Measurements from ENCODE around the gene BEGAIN. TPM values are rescaled to one million over a fixed set of nuclear protein-coding genes. Genes with fewer than 3 reads are reported as not detected.

BEGAIN gene
- total and polyA plus RNA-seq, 8 donors = 0.31 to 1.1 (median 0.83) TPM; not detected in 4

DNA sequence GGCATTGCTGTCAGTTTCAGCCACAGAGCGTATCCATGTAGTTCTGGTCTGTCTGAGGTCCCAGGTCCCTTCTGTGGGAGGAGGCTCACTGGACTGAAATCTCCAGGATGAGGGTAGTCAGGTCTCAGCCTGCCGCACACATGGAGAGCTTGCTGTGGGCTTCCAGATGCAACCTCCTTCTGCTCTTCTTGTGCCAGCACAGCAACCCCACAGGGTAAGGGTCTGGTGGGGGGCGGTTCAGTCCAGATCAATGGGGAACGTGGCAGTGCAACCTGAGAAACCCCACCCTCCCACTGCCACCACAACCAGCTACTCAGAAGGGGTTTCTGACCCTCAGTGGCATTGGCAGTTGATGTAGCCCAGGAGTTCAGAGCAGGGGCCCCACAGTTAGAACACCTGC lies 61.2 kb downstream of the BEGAIN start:
- Histone ChIP-seq H3K9me3 (no peaks in the 10 kb centered on the region), H3K4me3 (no peak overlapping the region), H3K4me1 (no peaks in the 10 kb centered on the region), H3K36me3 (peaks cover 15 to 53% (median 51%) of the 10 kb centered on the region in 4 donors), H3K27me3 (no peaks in the 10 kb centered on the region), H3K27ac (no peak overlapping the region)
- TF ChIP-seq EP300 (IDR thresholded peaks at IDR 0.05) (no peak), POLR2AphosphoS5 (IDR thresholded peaks at IDR 0.05) (no peak), POLR2A (IDR thresholded peaks at IDR 0.05) (no peak)
- TF ChIP-seq, protein P1, sequence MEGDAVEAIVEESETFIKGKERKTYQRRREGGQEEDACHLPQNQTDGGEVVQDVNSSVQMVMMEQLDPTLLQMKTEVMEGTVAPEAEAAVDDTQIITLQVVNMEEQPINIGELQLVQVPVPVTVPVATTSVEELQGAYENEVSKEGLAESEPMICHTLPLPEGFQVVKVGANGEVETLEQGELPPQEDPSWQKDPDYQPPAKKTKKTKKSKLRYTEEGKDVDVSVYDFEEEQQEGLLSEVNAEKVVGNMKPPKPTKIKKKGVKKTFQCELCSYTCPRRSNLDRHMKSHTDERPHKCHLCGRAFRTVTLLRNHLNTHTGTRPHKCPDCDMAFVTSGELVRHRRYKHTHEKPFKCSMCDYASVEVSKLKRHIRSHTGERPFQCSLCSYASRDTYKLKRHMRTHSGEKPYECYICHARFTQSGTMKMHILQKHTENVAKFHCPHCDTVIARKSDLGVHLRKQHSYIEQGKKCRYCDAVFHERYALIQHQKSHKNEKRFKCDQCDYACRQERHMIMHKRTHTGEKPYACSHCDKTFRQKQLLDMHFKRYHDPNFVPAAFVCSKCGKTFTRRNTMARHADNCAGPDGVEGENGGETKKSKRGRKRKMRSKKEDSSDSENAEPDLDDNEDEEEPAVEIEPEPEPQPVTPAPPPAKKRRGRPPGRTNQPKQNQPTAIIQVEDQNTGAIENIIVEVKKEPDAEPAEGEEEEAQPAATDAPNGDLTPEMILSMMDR (IDR thresholded peaks at IDR 0.05) = no peak
- WGBS, 5 donors = 92 to 100% (median 94%) methylated on average over 2 to 4 of the region's 4 CpGs
- no peak for DNase-seq
- intact Hi-C loops (cut with DNase I; ENCODE audit: low total_unique reads) = no loop called here

GRCh38 chr14:100525615-100526014 lies 61.6 kb downstream of the BEGAIN start:
- Histone ChIP-seq H3K27me3 (no peaks in the 10 kb centered on the region), H3K4me1 (no peaks in the 10 kb centered on the region), H3K36me3 (peaks cover 15 to 51% (median 50%) of the 10 kb centered on the region in 4 donors), H3K9me3 (no peaks in the 10 kb centered on the region), H3K27ac (no peak overlapping the region), H3K4me3 (no peak overlapping the region)
- intact Hi-C loops (cut with DNase I; ENCODE audit: low total_unique reads) = no loop called here
- TF ChIP-seq, protein P1 (IDR thresholded peaks at IDR 0.05) = no peak
- TF ChIP-seq POLR2A (IDR thresholded peaks at IDR 0.05) = no peak
- 92 to 97% (median 94%) methylated on average over 7 to 11 of the region's 11 CpGs for WGBS, 5 donors
- peak; percentile 0 to 23 for DNase-seq

GRCh38 chr14:100524933-100525243 lies 62.3 kb downstream of the BEGAIN start:
- peak; percentile 25 to 64 for DNase-seq
- Histone ChIP-seq H3K4me1 (no peaks in the 10 kb centered on the region), H3K9me3 (no peaks in the 10 kb centered on the region), H3K36me3 (peaks cover 15 to 44% (median 43%) of the 10 kb centered on the region in 4 donors), H3K27ac (no peak overlapping the region), H3K4me3 (no peak overlapping the region), H3K27me3 (no peaks in the 10 kb centered on the region)
- intact Hi-C loops (cut with DNase I; ENCODE audit: low total_unique reads) = no loop called here
- no peak for TF ChIP-seq POLR2A (IDR thresholded peaks at IDR 0.05)
- TF ChIP-seq, protein P1 (IDR thresholded peaks at IDR 0.05) = peak in 1 of 7 experiments; percentile 22
- TF ChIP-seq EP300 (IDR thresholded peaks at IDR 0.05) = no peak
- no peak for TF ChIP-seq POLR2AphosphoS5 (IDR thresholded peaks at IDR 0.05)
- 60 to 79% (median 71%) methylated on average over 8 of the region's 8 CpGs for WGBS, 5 donors

GRCh38 chr14:100524233-100524932 lies 62.8 kb downstream of the BEGAIN start:
- peak in 1 of 2 donors; percentile 9 for DNase-seq
- TF ChIP-seq EP300 (IDR thresholded peaks at IDR 0.05) = no peak
- TF ChIP-seq POLR2A (IDR thresholded peaks at IDR 0.05) = no peak
- TF ChIP-seq, protein P1 (IDR thresholded peaks at IDR 0.05) = no peak
- TF ChIP-seq POLR2AphosphoS5 (IDR thresholded peaks at IDR 0.05) = no peak
- Histone ChIP-seq H3K4me1 (no peaks in the 10 kb centered on the region), H3K9me3 (no peaks in the 10 kb centered on the region), H3K27me3 (no peaks in the 10 kb centered on the region), H3K27ac (no peak overlapping the region), H3K36me3 (peaks cover 15 to 39% (median 38%) of the 10 kb centered on the region in 4 donors), H3K4me3 (no peak overlapping the region)
- intact Hi-C loops (cut with DNase I; ENCODE audit: low total_unique reads) = no loop called here
- WGBS, 5 donors = 84 to 90% (median 87%) methylated on average over 11 to 12 of the region's 12 CpGs
